HepG2 (cell line): ENCODE results near the gene SYNJ2. TPM values are rescaled to one million over a fixed set of nuclear protein-coding genes. Genes with fewer than 3 reads are reported as not detected.
A peak's percentile ranks its signal among the peaks of the same experiment; 100 is the strongest.

Experiments used
- ATAC-seq: fragments of 200-7000 bp; cut with Tn5 transposase; 3 replicates; pipeline ENCODE4 v1.9.1; 2020; ENCODE audit warnings: mild to moderate bottlenecking, moderate library complexity
- BruUV-seq: library from RNA; stranded (reverse); fragments of 400-500 nt; replicated peaks from 2 replicates; lab custom pipeline; 2021; lab: Mats Ljungman, UMichigan
- CTCF ChIA-PET: fragments of 300-600 bp; formaldehyde crosslinking; extraction: SDS; loops from one replicate; lab custom pipeline; 2021; ENCODE audit warnings: low total read pairs, inconsistent platforms, low intra/inter-chr PET ratio; lab: Yijun Ruan, JAX
- POLR2A ChIA-PET: fragments of 350-600 bp; sonication (Branson Sonifier 250); formaldehyde crosslinking; loops from one replicate; lab custom pipeline; 2020; ENCODE audit warnings: antibody characterized with exemption, inconsistent platforms; lab: Yijun Ruan, JAX
- DNase-seq: peaks from one replicate; pipeline ENCODE4 v3.0.0-alpha.2; 2015; ENCODE audit warnings: low spot score
- FAIRE-seq: peaks from 3 replicates; lab custom pipeline; 2011; peaks lifted over from hg19 to GRCh38; lab: Jason Lieb, UNC
- H2AFZ ChIP-seq: one replicate; pipeline ENCODE4 v1.6.1; 2011; ENCODE audit warnings: low read length, inconsistent platforms
- H3K27ac ChIP-seq: fragments of 300-600 bp; 3 replicates; pipeline ENCODE4 v1.8.0; 2011; ENCODE audit warnings: mixed run types, mild to moderate bottlenecking, mixed read lengths, low read length, inconsistent platforms; ENCODE audit not compliant: insufficient read depth; ENCODE audit errors: extremely low read length
- H3K27me3 ChIP-seq, 2 experiments: fragments of 200-600 bp in 1 of 2; 2 replicates in 1 of 2; 3 replicates in 1 of 2; pipeline versions ENCODE4 v1.6.0 to v1.8.0; 2011; ENCODE audit warnings: low read length in 2 of 2, mild to moderate bottlenecking in 2 of 2, moderate library complexity in 2 of 2, inconsistent platforms in 1 of 2; ENCODE audit not compliant: insufficient read depth in 2 of 2, control insufficient read depth in 1 of 2
- H3K36me3 ChIP-seq, 2 experiments: fragments of 200-600 bp in 1 of 2; replicated peaks in 1 of 2; 2 replicates in 1 of 2; 3 replicates in 1 of 2; pipeline versions ENCODE4 v1.5.1 to v1.8.0; 2011; ENCODE audit warnings: low read length in 2 of 2, inconsistent platforms in 1 of 2; ENCODE audit not compliant: insufficient read depth in 2 of 2, control insufficient read depth in 1 of 2
- H3K4me1 ChIP-seq: 2 replicates; pipeline ENCODE4 v1.5.1; 2012; ENCODE audit warnings: low read length, inconsistent platforms; ENCODE audit not compliant: insufficient read depth
- H3K4me2 ChIP-seq: 2 replicates; pipeline ENCODE4 v1.6.0; 2011; ENCODE audit warnings: low read depth, low read length, inconsistent platforms
- H3K4me3 ChIP-seq, 3 experiments: fragments of 200-600 bp in 1 of 3; sonication (generic), shearing (Covaris generic) in 1 of 3; replicated peaks in 1 of 3; 2 replicates each; pipeline ENCODE4 v1.5.1; 2011 to 2016; ENCODE audit warnings: low read length in 3 of 3, inconsistent platforms in 2 of 3, low read depth in 2 of 3, mild to moderate bottlenecking in 2 of 3, control low read depth in 1 of 3, mixed read lengths in 1 of 3; ENCODE audit not compliant: insufficient read depth in 1 of 3
- H3K79me2 ChIP-seq: one replicate; pipeline ENCODE4 v1.6.1; 2011; ENCODE audit warnings: low read length, inconsistent platforms; ENCODE audit not compliant: insufficient read depth
- H3K9ac ChIP-seq: 2 replicates; pipeline ENCODE4 v1.6.0; 2011; ENCODE audit warnings: mild to moderate bottlenecking, low read depth, low read length, inconsistent platforms; ENCODE audit not compliant: insufficient read depth
- H3K9me3 ChIP-seq: 2 replicates; pipeline ENCODE4 v1.5.1; 2012; ENCODE audit warnings: mild to moderate bottlenecking, low read length
- H4K20me1 ChIP-seq: 2 replicates; pipeline ENCODE4 v1.6.0; 2011; ENCODE audit warnings: inconsistent platforms, mild to moderate bottlenecking, low read length, moderate library complexity; ENCODE audit not compliant: insufficient read depth
- DMAP1 ChIP-seq: IDR thresholded peaks from 2 replicates; pipeline ENCODE4 v1.6.1; 2016
- HNRNPL ChIP-seq: fragments of 200-400 bp; formaldehyde crosslinking; IDR thresholded peaks from 2 replicates; pipeline ENCODE4 v1.6.1; 2017; ENCODE audit warnings: mild to moderate bottlenecking, low read depth, low read length
- NBN ChIP-seq: fragments of 450-650 bp; conservative IDR thresholded peaks from 2 replicates; pipeline ENCODE4 v1.6.1; 2017
- NFYC ChIP-seq: IDR thresholded peaks from 2 replicates; pipeline ENCODE4 v1.6.1; 2016; ENCODE audit warnings: missing genetic modification reagents, missing compliant biosample characterization
- SALL1 ChIP-seq: sonication (generic); formaldehyde crosslinking; IDR thresholded peaks from 2 replicates; pipeline ENCODE4 v1.8.0; 2022; ENCODE audit warnings: mild to moderate bottlenecking, missing genetic modification reagents
- SMYD3 ChIP-seq: sonication (generic); formaldehyde crosslinking; IDR thresholded peaks from 2 replicates; pipeline ENCODE4 v1.8.1; 2023; ENCODE audit warnings: mild to moderate bottlenecking, missing genetic modification reagents
- TFAP4 ChIP-seq: sonication (generic); IDR thresholded peaks from 2 replicates; pipeline ENCODE4 v1.6.1; 2016; ENCODE audit warnings: low read depth, borderline replicate concordance
- TFDP1 ChIP-seq: IDR thresholded peaks from 2 replicates; pipeline ENCODE4 v1.6.1; 2016; ENCODE audit warnings: missing compliant biosample characterization, missing genetic modification reagents, borderline replicate concordance
- XRCC5 ChIP-seq: fragments of 200-400 bp; formaldehyde crosslinking; optimal IDR thresholded peaks from 2 replicates; pipeline ENCODE3; 2017; ENCODE audit warnings: mild to moderate bottlenecking, low read length
- ZMYM2 ChIP-seq: sonication (generic); formaldehyde crosslinking; IDR thresholded peaks from 2 replicates; pipeline ENCODE4 v1.8.0; 2022; ENCODE audit warnings: mild to moderate bottlenecking, missing genetic modification reagents
- ZNF350 ChIP-seq: sonication (generic); formaldehyde crosslinking; IDR thresholded peaks from 2 replicates; pipeline ENCODE4 v1.4.0; 2020; ENCODE audit warnings: mild to moderate bottlenecking, low read depth, missing genetic modification reagents, borderline replicate concordance
- ZNF784 ChIP-seq: sonication (generic); formaldehyde crosslinking; IDR thresholded peaks from 2 replicates; pipeline ENCODE4 v1.5.1; 2020; ENCODE audit warnings: missing genetic modification reagents, mild to moderate bottlenecking, borderline replicate concordance
- WGBS: methylation state at CpG from one replicate; pipeline ENCODE4 v1.1.6; 2017; ENCODE audit warnings: low lambda C conversion rate; 5-methylcytosine and 5-hydroxymethylcytosine counted together
- in situ Hi-C: cut with HindIII; loops from 2 replicates; pipeline ENCODE4 v1.10.0; 2017; ENCODE audit warnings: low pct_unique_long_range_greater_than_20kb; ENCODE audit not compliant: extremely low pct_ligation_motif_present
- intact Hi-C: fragments of 100-400 bp; cut with micrococcal nuclease; formaldehyde crosslinking; loops from one replicate; pipeline ENCODE4 v1.10.0; 2022; ENCODE audit not compliant: unreplicated experiment
- polyA plus RNA-seq, 8 experiments: library from polyadenylated mRNA; depleted of rRNA in 3 of 8; stranded (reverse) in 7 of 8; unstranded in 1 of 8; fragments of >200 nt; fragmentation: Illumina TruSeq in 4 of 8; extraction: Trizol in 4 of 8; gene quantifications; 2 replicates each; pipeline versions ENCODE4 v1.2.1 to v1.2.3, GENCODE V29; 2011 to 2016; ENCODE audit warnings: low read depth in 4 of 8, missing spikeins in 1 of 8, mixed read lengths in 1 of 8; ENCODE audit not compliant: insufficient read depth in 1 of 8
- total RNA-seq, 5 experiments: library from RNA; depleted of rRNA; stranded (reverse); fragments of >200 nt; fragmentation: Illumina TruSeq; extraction: Trizol; gene quantifications; 2 replicates each; pipeline ENCODE4 v1.2.3, GENCODE V29; 2016; ENCODE audit warnings: low read depth in 1 of 5
- TF ChIP-seq, protein P1 (sequence below): sonication (generic); formaldehyde crosslinking; IDR thresholded peaks from 2 replicates; pipeline ENCODE4 v1.5.0; 2020; ENCODE audit warnings: missing genetic modification reagents
- TF ChIP-seq, protein P2 (sequence below), 2 experiments: sonication (generic) in 1 of 2; formaldehyde crosslinking in 1 of 2; IDR thresholded peaks; 2 replicates each; pipeline versions ENCODE4 v1.4.0 to v1.6.1; 2016 to 2020; ENCODE audit warnings: borderline replicate concordance in 1 of 2, low read depth in 1 of 2, mild to moderate bottlenecking in 1 of 2, missing genetic modification reagents in 1 of 2
- TF ChIP-seq, protein P3 (sequence below): sonication (generic); formaldehyde crosslinking; IDR thresholded peaks from 2 replicates; pipeline ENCODE4 v1.4.0; 2020; ENCODE audit warnings: missing genetic modification reagents

The SYNJ2 gene
- total and polyA plus RNA-seq, 2 of the 13 experiments (the other 11 are each of a cell fraction or from before 2014, with no cell fraction given), result 39.1 to 57.6 TPM

DNA sequence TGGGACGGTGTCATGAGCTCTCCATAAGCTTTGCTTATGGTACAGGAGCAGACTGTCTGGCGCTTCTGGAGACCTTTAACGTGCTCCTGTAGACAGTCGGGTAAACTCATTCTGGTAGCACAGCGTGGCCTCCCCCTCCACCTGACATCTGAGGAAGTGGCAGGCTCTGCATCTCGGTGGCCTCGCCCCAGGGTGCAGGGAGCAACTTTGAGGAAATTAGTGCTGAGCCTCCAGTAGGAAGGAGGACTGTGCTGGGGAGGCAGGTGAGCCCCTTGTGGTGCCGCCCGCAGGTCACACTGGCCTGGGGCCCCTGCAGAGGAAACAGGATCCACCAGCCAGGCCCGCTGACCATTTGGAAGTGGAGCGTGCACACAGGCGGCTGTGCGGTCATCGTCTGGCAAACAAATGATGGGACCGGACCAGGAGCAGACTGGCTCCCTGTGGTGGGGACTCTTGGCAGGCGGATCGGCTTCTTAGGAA, 57.9 kb downstream of the SYNJ2 start:
- FAIRE-seq, result no peak
- TF ChIP-seq XRCC5 (no peak), ZNF350 (CRISPR knock-in tag) (0 out of 2 replicates have a peak, but pooled peaks have one; percentile 15), HNRNPL (0 out of 2 replicates have a peak, but pooled peaks have one; percentile 47), ZNF784 (CRISPR knock-in tag) (no peak), DMAP1 (no peak; the same call in 1 of the 2 replicates), SALL1 (CRISPR knock-in tag) (no peak), NBN (no peak), SMYD3 (CRISPR knock-in tag) (no peak), TFDP1 (CRISPR knock-in tag) (0 out of 2 replicates have a peak, but pooled peaks have one; percentile 11), NFYC (no peak), TFAP4 (no peak), ZMYM2 (CRISPR knock-in tag) (no peak)
- TF ChIP-seq, protein P1, sequence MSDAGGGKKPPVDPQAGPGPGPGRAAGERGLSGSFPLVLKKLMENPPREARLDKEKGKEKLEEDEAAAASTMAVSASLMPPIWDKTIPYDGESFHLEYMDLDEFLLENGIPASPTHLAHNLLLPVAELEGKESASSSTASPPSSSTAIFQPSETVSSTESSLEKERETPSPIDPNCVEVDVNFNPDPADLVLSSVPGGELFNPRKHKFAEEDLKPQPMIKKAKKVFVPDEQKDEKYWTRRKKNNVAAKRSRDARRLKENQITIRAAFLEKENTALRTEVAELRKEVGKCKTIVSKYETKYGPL (CRISPR knock-in tag), result no peak
- TF ChIP-seq, protein P2, sequence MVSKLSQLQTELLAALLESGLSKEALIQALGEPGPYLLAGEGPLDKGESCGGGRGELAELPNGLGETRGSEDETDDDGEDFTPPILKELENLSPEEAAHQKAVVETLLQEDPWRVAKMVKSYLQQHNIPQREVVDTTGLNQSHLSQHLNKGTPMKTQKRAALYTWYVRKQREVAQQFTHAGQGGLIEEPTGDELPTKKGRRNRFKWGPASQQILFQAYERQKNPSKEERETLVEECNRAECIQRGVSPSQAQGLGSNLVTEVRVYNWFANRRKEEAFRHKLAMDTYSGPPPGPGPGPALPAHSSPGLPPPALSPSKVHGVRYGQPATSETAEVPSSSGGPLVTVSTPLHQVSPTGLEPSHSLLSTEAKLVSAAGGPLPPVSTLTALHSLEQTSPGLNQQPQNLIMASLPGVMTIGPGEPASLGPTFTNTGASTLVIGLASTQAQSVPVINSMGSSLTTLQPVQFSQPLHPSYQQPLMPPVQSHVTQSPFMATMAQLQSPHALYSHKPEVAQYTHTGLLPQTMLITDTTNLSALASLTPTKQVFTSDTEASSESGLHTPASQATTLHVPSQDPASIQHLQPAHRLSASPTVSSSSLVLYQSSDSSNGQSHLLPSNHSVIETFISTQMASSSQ (IDR thresholded peaks at IDR 0.05; ENCODE audit: low read depth), result no peak
- TF ChIP-seq, protein P2 (CRISPR knock-in tag; IDR thresholded peaks at IDR 0.05; ENCODE audit: borderline replicate concordance), result no peak
- TF ChIP-seq, protein P3, sequence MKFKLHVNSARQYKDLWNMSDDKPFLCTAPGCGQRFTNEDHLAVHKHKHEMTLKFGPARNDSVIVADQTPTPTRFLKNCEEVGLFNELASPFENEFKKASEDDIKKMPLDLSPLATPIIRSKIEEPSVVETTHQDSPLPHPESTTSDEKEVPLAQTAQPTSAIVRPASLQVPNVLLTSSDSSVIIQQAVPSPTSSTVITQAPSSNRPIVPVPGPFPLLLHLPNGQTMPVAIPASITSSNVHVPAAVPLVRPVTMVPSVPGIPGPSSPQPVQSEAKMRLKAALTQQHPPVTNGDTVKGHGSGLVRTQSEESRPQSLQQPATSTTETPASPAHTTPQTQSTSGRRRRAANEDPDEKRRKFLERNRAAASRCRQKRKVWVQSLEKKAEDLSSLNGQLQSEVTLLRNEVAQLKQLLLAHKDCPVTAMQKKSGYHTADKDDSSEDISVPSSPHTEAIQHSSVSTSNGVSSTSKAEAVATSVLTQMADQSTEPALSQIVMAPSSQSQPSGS (CRISPR knock-in tag), result no peak

More for the DNA sequence above, 57.9 kb downstream of the SYNJ2 start:
- peak overlapping the region in 1 of 3 experiments; percentile 45; a peak in 1 of 6 replicates for H3K4me3 ChIP-seq
- CTCF ChIA-PET, result no interaction called here
- H4K20me1 ChIP-seq, result no peaks in the 10 kb centered on the region
- H3K4me1 ChIP-seq, result peaks cover 87% of the 10 kb centered on the region
- H3K79me2 ChIP-seq, result peaks cover 57% of the 10 kb centered on the region
- POLR2A ChIA-PET, result interaction anchor here (0.8 to 4.0 kb wide), 4 partner anchors 25 to 54 kb away, joined by 3 to 65 read pairs (median 14); no protein-coding TSS in a partner anchor
- intact Hi-C loops, result loop anchor here (1.0 kb wide), 2 partner anchors 10 to 54 kb away; no protein-coding TSS in a partner anchor
- H2AFZ ChIP-seq, result no peak overlapping the region
- peak overlapping the region; percentile 92 for H3K27ac ChIP-seq
- no peaks in the 10 kb centered on the region for H3K27me3 ChIP-seq
- peak overlapping the region; percentile 71 for H3K4me2 ChIP-seq
- ATAC-seq (peak; percentile 60), DNase-seq (peak; percentile 61)
- no TSS peak for BruUV-seq
- peaks cover 41 to 73% of the 10 kb centered on the region in 2 experiments for H3K36me3 ChIP-seq
- peak overlapping the region; percentile 71 for H3K9ac ChIP-seq
- in situ Hi-C loops, result no loop called here
- WGBS, result 64% methylated on average over 17 of the region's 17 CpGs
- no peaks in the 10 kb centered on the region for H3K9me3 ChIP-seq
